NCI-H2227 treated with DMSO at 0.1 percent for 48 hours (cell line): ENCODE results near the gene SLC14A1.
"Not testable (repeated sequence)": the region's sequence is repeated elsewhere in the genome, so short reads cannot be mapped to it uniquely, and the experiment has no call there.

Source experiments
- DNase-seq: peaks from one replicate; lab custom pipeline; 2025; lab: John Stamatoyannopoulos, UW

Gene SLC14A1

GRCh38 chr18:45757644-45758043 lies 33.7 kb downstream of the SLC14A1 start:
- DNase-seq = not testable (repeated sequence)

- DNase-seq = no peak
Measured at GRCh38 chr18:45760462-45761036, 36.6 kb downstream of the SLC14A1 start.

- no peak for DNase-seq
Measured at GRCh38 chr18:45761512-45762114, 37.6 kb downstream of the SLC14A1 start.

- no peak for DNase-seq
Measured at GRCh38 chr18:45764000-45764686, 40.2 kb downstream of the SLC14A1 start.

GRCh38 chr18:45765796-45766195 lies 41.8 kb downstream of the SLC14A1 start:
- no peak for DNase-seq

- no peak for DNase-seq
Measured at GRCh38 chr18:45771587-45772480, 47.9 kb downstream of the SLC14A1 start.

GRCh38 chr18:45774065-45774521 lies 50.1 kb downstream of the SLC14A1 start:
- DNase-seq = no peak

- DNase-seq = peak; percentile 82
Measured at GRCh38 chr18:45775241-45775676, 51.3 kb downstream of the SLC14A1 start.

GRCh38 chr18:45775743-45776142 lies 51.8 kb downstream of the SLC14A1 start:
- DNase-seq = peak; percentile 24

- DNase-seq = no peak
Measured at GRCh38 chr18:45777393-45777792, 53.4 kb downstream of the SLC14A1 start.

GRCh38 chr18:45780568-45780967 lies 56.6 kb downstream of the SLC14A1 start:
- no peak for DNase-seq

- DNase-seq = no peak
Measured at GRCh38 chr18:45782662-45783061, 58.7 kb downstream of the SLC14A1 start.

- DNase-seq = no peak
Measured at GRCh38 chr18:45783097-45784075, 59.4 kb downstream of the SLC14A1 start.

- DNase-seq = no peak
Measured at GRCh38 chr18:45785134-45785533, 61.2 kb downstream of the SLC14A1 start.

GRCh38 chr18:45786941-45787340 lies 63.0 kb downstream of the SLC14A1 start:
- no peak for DNase-seq

GRCh38 chr18:45787346-45787745 lies 63.4 kb downstream of the SLC14A1 start:
- no peak for DNase-seq

GRCh38 chr18:45788861-45789260 lies 64.9 kb downstream of the SLC14A1 start:
- no peak for DNase-seq

- no peak for DNase-seq
Measured at GRCh38 chr18:45792506-45793263, 68.7 kb downstream of the SLC14A1 start.

GRCh38 chr18:45793264-45793965 lies 69.4 kb downstream of the SLC14A1 start:
- no peak for DNase-seq
